GM13976 (cell line): ENCODE measurements around the gene KCNJ1.

Experiments
- DNase-seq: peaks from one replicate; pipeline ENCODE4 v3.0.0; 2012; ENCODE audit warnings: low spot score
- CTCF ChIP-seq: IDR thresholded peaks from 2 replicates; pipeline ENCODE4 v1.5.1; 2012; ENCODE audit warnings: borderline replicate concordance, mild to moderate bottlenecking; ENCODE audit not compliant: insufficient read depth; ENCODE audit errors: extremely low read depth, missing control alignments, control extremely low read depth
- in situ Hi-C: fragments of 300-500 bp; cut with MboI; formaldehyde crosslinking; loops from one replicate; pipeline ENCODE4 v1.12.0; 2022; ENCODE audit warnings: low sequenced_read_pairs, mixed read lengths, inconsistent platforms; ENCODE audit not compliant: unreplicated experiment

Gene KCNJ1

GRCh38 chr11:128821556-128821955, 45.5 kb downstream of the KCNJ1 start:
- in situ Hi-C loops, result no loop called here
- TF ChIP-seq CTCF, result no peak
- no peak for DNase-seq

GRCh38 chr11:128819198-128819597, 47.9 kb downstream of the KCNJ1 start:
- no peak for DNase-seq
- in situ Hi-C loops, result no loop called here
- TF ChIP-seq CTCF, result no peak

- in situ Hi-C loops, result no loop called here
- no peak for TF ChIP-seq CTCF
- DNase-seq, result no peak
Observed at GRCh38 chr11:128814856-128815705, 52.0 kb downstream of the KCNJ1 start.

GRCh38 chr11:128813729-128814128, 53.4 kb downstream of the KCNJ1 start:
- TF ChIP-seq CTCF, result no peak
- DNase-seq, result no peak

GRCh38 chr11:128810784-128811514, 56.1 kb downstream of the KCNJ1 start:
- no peak for TF ChIP-seq CTCF
- in situ Hi-C loops, result no loop called here
- DNase-seq, result no peak

More at GRCh38 chr11:128813729-128814128, 53.4 kb downstream of the KCNJ1 start:
- in situ Hi-C loops, result no loop called here

GRCh38 chr11:128809128-128809527, 58.0 kb downstream of the KCNJ1 start:
- in situ Hi-C loops, result no loop called here
- DNase-seq, result no peak
- TF ChIP-seq CTCF, result no peak
